ENCODE data around the gene CD72. TPM values are rescaled to one million over a fixed set of nuclear protein-coding genes. Genes with fewer than 3 reads are reported as not detected.
"Not testable (repeated sequence)": the region's sequence is repeated elsewhere in the genome, so short reads cannot be mapped to it uniquely, and the experiment has no call there.

CD72 gene
- total RNA-seq, 2 donors from 2014 or later, result 7.0 to 8.8 TPM

- peak within 1 kb of the TSS; percentile 88 for H3K4me3 Mint-ChIP-seq
- H3K27me3 Mint-ChIP-seq, result no peaks in the 10 kb centered on the region
- H3K36me3 Mint-ChIP-seq, result peaks cover 6% of the 10 kb centered on the region
- peak; percentile 95 to 96 for ATAC-seq
- peak; percentile 97 for DNase-seq (ENCODE audit: low spot score)
- H3K27ac Mint-ChIP-seq, result peak within 1 kb of the TSS; percentile 99
- H3K9me3 Mint-ChIP-seq, result no peaks in the 10 kb centered on the region
- peaks cover 56 to 58% of the 10 kb centered on the region in 2 donors for H3K4me1 Mint-ChIP-seq (ENCODE audit: low read depth in 2 of 2)
These were observed 39.4 kb upstream of the CD72 start, which contains the start of gene RMRP for GRCh38 chr9:35657546-35658136. RMRP (minus strand) TSS chr9:35658019.

- Mint-ChIP-seq H3K27ac (peak overlapping the region; percentile 99), H3K4me3 (peak overlapping the region; percentile 88), H3K9me3 (no peaks in the 10 kb centered on the region), H3K27me3 (no peaks in the 10 kb centered on the region), H3K36me3 (peaks cover 6% of the 10 kb centered on the region), H3K4me1 (ENCODE audit: low read depth in 2 of 2) (peaks cover 52% of the 10 kb centered on the region in 2 donors)
- ATAC-seq (no peak), DNase-seq (ENCODE audit: low spot score) (no peak)
These were observed 38.8 kb upstream of the CD72 start for GRCh38 chr9:35656831-35657545.

GRCh38 chr9:35656348-35656747 is 38.1 kb upstream of the CD72 start:
- DNase-seq (ENCODE audit: low spot score) (no peak), ATAC-seq (no peak)
- no peaks in the 10 kb centered on the region for H3K27me3 Mint-ChIP-seq
- peak overlapping the region; percentile 99 for H3K27ac Mint-ChIP-seq
- no peaks in the 10 kb centered on the region for H3K9me3 Mint-ChIP-seq
- peaks cover 6% of the 10 kb centered on the region for H3K36me3 Mint-ChIP-seq
- peaks cover 48 to 52% of the 10 kb centered on the region in 2 donors for H3K4me1 Mint-ChIP-seq (ENCODE audit: low read depth in 2 of 2)
- H3K4me3 Mint-ChIP-seq, result peak overlapping the region; percentile 88

- Mint-ChIP-seq H3K27me3 (no peaks in the 10 kb centered on the region), H3K4me3 (no peak overlapping the region), H3K9me3 (no peaks in the 10 kb centered on the region), H3K27ac (peak overlapping the region in 1 of 2 donors; percentile 60), H3K4me1 (ENCODE audit: low read depth in 2 of 2) (peaks cover 35 to 39% of the 10 kb centered on the region in 2 donors), H3K36me3 (no peaks in the 10 kb centered on the region)
- no peak for ATAC-seq
- DNase-seq (ENCODE audit: low spot score), result no peak
These were observed 35.4 kb upstream of the CD72 start for GRCh38 chr9:35653611-35654010.

- no peaks in the 10 kb centered on the region for H3K36me3 Mint-ChIP-seq
- no peaks in the 10 kb centered on the region for H3K9me3 Mint-ChIP-seq
- ATAC-seq (no peak), DNase-seq (ENCODE audit: low spot score) (no peak)
- peaks cover 40 to 45% of the 10 kb centered on the region in 2 donors for H3K4me1 Mint-ChIP-seq (ENCODE audit: low read depth in 2 of 2)
- no peaks in the 10 kb centered on the region for H3K27me3 Mint-ChIP-seq
- H3K4me3 Mint-ChIP-seq, result no peak overlapping the region
- no peak overlapping the region for H3K27ac Mint-ChIP-seq
These were observed 34.6 kb upstream of the CD72 start for GRCh38 chr9:35652829-35653209.

GRCh38 chr9:35651956-35652828 is 34.0 kb upstream of the CD72 start:
- Mint-ChIP-seq H3K4me1 (ENCODE audit: low read depth in 2 of 2) (peaks cover 40 to 45% of the 10 kb centered on the region in 2 donors), H3K36me3 (no peaks in the 10 kb centered on the region), H3K27me3 (no peaks in the 10 kb centered on the region), H3K27ac (no peak overlapping the region), H3K9me3 (no peaks in the 10 kb centered on the region), H3K4me3 (peak overlapping the region; percentile 38)
- ATAC-seq (peak; percentile 34 to 41), DNase-seq (ENCODE audit: low spot score) (no peak)

- Mint-ChIP-seq H3K36me3 (no peaks in the 10 kb centered on the region), H3K27me3 (no peaks in the 10 kb centered on the region), H3K4me3 (peak within 1 kb of the TSS; percentile 60), H3K27ac (peak within 1 kb of the TSS; percentile 86 to 94), H3K9me3 (no peaks in the 10 kb centered on the region), H3K4me1 (ENCODE audit: low read depth in 2 of 2) (peaks cover 34 to 35% of the 10 kb centered on the region in 2 donors)
- DNase-seq (ENCODE audit: low spot score), result no peak
- ATAC-seq, result no peak
These were observed 32.3 kb upstream of the CD72 start, which contains the start of gene SIT1 for GRCh38 chr9:35650341-35651158. SIT1 (minus strand) TSS chr9:35650931; CDS start chr9:35650853, 78 bp downstream.

GRCh38 chr9:35649431-35650340 is 31.5 kb upstream of the CD72 start:
- no peak for ATAC-seq
- DNase-seq (ENCODE audit: low spot score), result no peak
- H3K27ac Mint-ChIP-seq, result peak overlapping the region; percentile 86 to 94
- H3K4me3 Mint-ChIP-seq, result peak overlapping the region; percentile 60
- H3K9me3 Mint-ChIP-seq, result no peaks in the 10 kb centered on the region
- no peaks in the 10 kb centered on the region for H3K27me3 Mint-ChIP-seq
- H3K4me1 Mint-ChIP-seq (ENCODE audit: low read depth in 2 of 2), result peaks cover 36% of the 10 kb centered on the region in 2 donors
- H3K36me3 Mint-ChIP-seq, result no peaks in the 10 kb centered on the region

GRCh38 chr9:35646533-35647265 is 28.5 kb upstream of the CD72 start:
- H3K9me3 Mint-ChIP-seq, result no peaks in the 10 kb centered on the region
- peak overlapping the region; percentile 97 for H3K4me3 Mint-ChIP-seq
- DNase-seq (ENCODE audit: low spot score) (peak; percentile 95), ATAC-seq (peak; percentile 97 to 98)
- H3K4me1 Mint-ChIP-seq (ENCODE audit: low read depth in 2 of 2), result peaks cover 37 to 44% of the 10 kb centered on the region in 2 donors
- no peaks in the 10 kb centered on the region for H3K27me3 Mint-ChIP-seq
- H3K36me3 Mint-ChIP-seq, result no peaks in the 10 kb centered on the region
- peak overlapping the region; percentile 94 to 98 for H3K27ac Mint-ChIP-seq

- H3K27ac Mint-ChIP-seq, result peak overlapping the region; percentile 94 to 98
- no peaks in the 10 kb centered on the region for H3K36me3 Mint-ChIP-seq
- H3K9me3 Mint-ChIP-seq, result no peaks in the 10 kb centered on the region
- H3K4me1 Mint-ChIP-seq (ENCODE audit: low read depth in 2 of 2), result peaks cover 40 to 49% of the 10 kb centered on the region in 2 donors
- no peaks in the 10 kb centered on the region for H3K27me3 Mint-ChIP-seq
- H3K4me3 Mint-ChIP-seq, result peak overlapping the region; percentile 97
- DNase-seq (ENCODE audit: low spot score) (no peak), ATAC-seq (no peak)
These were observed 27.9 kb upstream of the CD72 start for GRCh38 chr9:35646153-35646532.

- H3K9me3 Mint-ChIP-seq; DNase-seq (ENCODE audit: low spot score); H3K27me3 Mint-ChIP-seq; H3K36me3 Mint-ChIP-seq; ATAC-seq: not testable (repeated sequence)
- H3K4me1 Mint-ChIP-seq (ENCODE audit: low read depth in 2 of 2), result peaks cover 44 to 54% of the 10 kb centered on the region in 2 donors
- peak overlapping the region; percentile 94 to 98 for H3K27ac Mint-ChIP-seq
- peak overlapping the region; percentile 97 for H3K4me3 Mint-ChIP-seq
These were observed 27.5 kb upstream of the CD72 start for GRCh38 chr9:35645736-35646135.

GRCh38 chr9:35643046-35643445 is 24.8 kb upstream of the CD72 start:
- peaks cover 47 to 58% of the 10 kb centered on the region in 2 donors for H3K4me1 Mint-ChIP-seq (ENCODE audit: low read depth in 2 of 2)
- peaks cover 6% of the 10 kb centered on the region for H3K36me3 Mint-ChIP-seq
- DNase-seq (ENCODE audit: low spot score) (no peak), ATAC-seq (no peak)
- peak overlapping the region in 1 of 2 donors; percentile 29 for H3K27ac Mint-ChIP-seq
- H3K27me3 Mint-ChIP-seq, result no peaks in the 10 kb centered on the region
- no peaks in the 10 kb centered on the region for H3K9me3 Mint-ChIP-seq
- no peak overlapping the region for H3K4me3 Mint-ChIP-seq

Data from natural killer cell treated with Interleukin-12 subunit alpha and Interleukin-12 subunit beta and Interleukin-15 and Interleukin-18, amount 100 ng/mL, for 72 hours (primary cell).